ENCODE measurements around the gene RAB30.
A peak's percentile ranks its signal among the peaks of the same experiment; 100 is the strongest.
"Not testable (repeated sequence)": the region's sequence is repeated elsewhere in the genome, so short reads cannot be mapped to it uniquely, and the experiment has no call there.

Gene RAB30

DNA sequence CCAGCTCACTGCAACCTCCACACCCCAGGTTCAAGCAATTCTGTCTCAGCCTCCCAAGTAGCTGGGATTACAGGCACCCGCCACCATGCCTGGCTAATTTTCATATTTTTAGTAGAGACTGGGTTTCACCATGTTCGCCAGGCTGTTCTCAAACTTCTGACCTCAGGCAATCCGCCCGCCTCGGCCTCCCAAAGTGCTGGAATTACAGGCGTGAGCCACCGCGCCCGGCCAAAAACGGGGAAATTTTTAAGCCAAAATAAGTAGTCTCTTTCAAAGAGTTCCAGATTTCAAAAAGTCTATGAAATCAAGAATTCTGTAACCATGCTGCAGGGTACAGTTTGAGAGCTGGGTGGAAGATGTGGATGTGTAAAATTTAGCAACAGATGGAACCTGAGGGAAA lies 62.6 kb downstream of the RAB30 start:
- H3K4me1 ChIP-seq (ENCODE audit: control insufficient read depth, insufficient read depth, low read length), result peaks cover 20% of the 10 kb centered on the region
- H3K9ac ChIP-seq (ENCODE audit: low read length in 2 of 2); H3K4me3 ChIP-seq (ENCODE audit: low read length in 2 of 2); H3K27ac ChIP-seq (ENCODE audit: low read length); H3K27me3 ChIP-seq (ENCODE audit: control insufficient read depth in 1 of 2, insufficient read depth in 2 of 2, low read length in 2 of 2); H3K36me3 ChIP-seq (ENCODE audit: control insufficient read depth in 2 of 2, insufficient read depth in 2 of 2, low read length in 2 of 2); H3K9me3 ChIP-seq (ENCODE audit: control insufficient read depth in 2 of 2, low read length in 2 of 2): not testable (repeated sequence)

DNA sequence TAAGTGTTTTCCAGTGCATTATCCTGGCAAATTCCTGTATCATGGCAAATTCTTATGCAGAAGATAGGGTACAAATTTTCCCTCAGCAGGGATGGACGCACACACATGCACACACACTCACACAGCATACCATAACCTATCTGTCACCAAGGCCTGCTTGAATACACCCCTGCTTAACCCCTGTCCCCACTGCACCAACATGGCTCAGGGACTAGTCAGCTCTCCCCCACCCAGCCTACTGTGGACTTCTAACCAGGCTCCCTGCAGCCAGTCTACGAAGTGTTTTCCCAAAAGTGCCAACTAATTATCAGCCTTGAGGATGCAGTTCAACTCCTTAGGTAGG lies 63.1 kb downstream of the RAB30 start:
- Histone ChIP-seq H3K27me3 (ENCODE audit: control insufficient read depth in 1 of 2, insufficient read depth in 2 of 2, low read length in 2 of 2) (no peaks in the 10 kb centered on the region), H3K9ac (ENCODE audit: low read length in 2 of 2) (no peak overlapping the region), H3K9me3 (ENCODE audit: control insufficient read depth in 2 of 2, low read length in 2 of 2) (no peaks in the 10 kb centered on the region), H3K4me3 (ENCODE audit: low read length in 2 of 2) (no peak overlapping the region), H3K4me1 (ENCODE audit: control insufficient read depth, insufficient read depth, low read length) (peaks cover 20% of the 10 kb centered on the region), H3K27ac (ENCODE audit: low read length) (no peak overlapping the region), H3K36me3 (ENCODE audit: control insufficient read depth in 2 of 2, insufficient read depth in 2 of 2, low read length in 2 of 2) (no peaks in the 10 kb centered on the region)

DNA sequence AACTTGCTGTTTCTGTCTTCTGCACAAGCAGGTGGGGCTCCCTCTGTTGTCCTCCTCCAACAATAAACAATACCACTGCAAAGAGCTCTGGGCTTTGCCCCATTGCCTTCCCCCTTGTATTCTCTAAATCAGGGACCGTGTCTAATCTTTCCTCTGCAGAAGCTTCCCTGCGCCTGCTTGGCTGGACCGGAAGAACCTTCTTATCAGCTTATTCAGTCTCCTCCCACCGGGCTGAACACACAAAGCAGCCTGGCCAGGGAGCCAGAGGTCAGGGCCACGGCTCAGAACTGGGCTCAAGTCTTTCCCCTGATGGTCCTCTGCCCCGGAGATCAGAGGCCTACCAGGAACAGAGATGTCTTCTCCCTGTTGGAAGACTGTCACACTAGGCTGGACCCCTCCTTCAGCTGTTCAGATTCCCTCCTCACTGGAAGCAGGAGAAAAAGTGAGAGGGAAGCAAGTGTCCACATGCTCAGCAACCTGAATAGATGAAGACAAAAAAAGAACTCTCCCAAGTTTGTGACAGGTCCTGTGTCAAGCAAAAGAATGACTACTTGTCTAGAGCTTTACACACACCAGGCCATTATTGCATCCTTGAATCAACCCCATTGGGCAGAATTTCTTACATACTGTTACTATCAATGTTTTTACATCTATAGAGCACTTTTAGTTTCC lies 63.7 kb downstream of the RAB30 start:
- Histone ChIP-seq H3K27ac (ENCODE audit: low read length) (no peak overlapping the region), H3K9me3 (ENCODE audit: control insufficient read depth in 2 of 2, low read length in 2 of 2) (no peaks in the 10 kb centered on the region), H3K4me3 (ENCODE audit: low read length in 2 of 2) (peak overlapping the region in 1 of 2 donors; percentile 22), H3K4me1 (ENCODE audit: control insufficient read depth, insufficient read depth, low read length) (peaks cover 20% of the 10 kb centered on the region), H3K9ac (ENCODE audit: low read length in 2 of 2) (no peak overlapping the region), H3K36me3 (ENCODE audit: control insufficient read depth in 2 of 2, insufficient read depth in 2 of 2, low read length in 2 of 2) (no peaks in the 10 kb centered on the region), H3K27me3 (ENCODE audit: control insufficient read depth in 1 of 2, insufficient read depth in 2 of 2, low read length in 2 of 2) (no peaks in the 10 kb centered on the region)

DNA sequence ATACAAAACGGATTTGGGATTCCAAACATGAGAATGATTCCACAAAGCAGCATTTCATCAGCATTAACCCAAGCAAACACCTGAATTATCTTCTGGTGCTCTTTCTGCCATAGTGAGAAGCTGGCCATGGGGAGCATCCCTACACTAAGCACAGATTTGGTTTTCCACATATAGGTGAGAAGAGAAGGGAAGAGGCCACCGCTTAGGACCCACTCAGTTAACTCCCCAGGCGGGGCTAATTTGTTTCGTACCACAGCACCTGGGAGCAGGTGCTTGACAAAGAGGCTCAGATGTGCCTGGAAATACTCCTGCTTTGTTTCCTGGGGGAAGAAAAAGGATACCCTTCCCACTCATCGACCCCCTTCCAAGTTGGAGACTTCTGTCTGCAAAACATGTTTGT lies 64.2 kb downstream of the RAB30 start:
- Histone ChIP-seq H3K4me1 (ENCODE audit: control insufficient read depth, insufficient read depth, low read length) (peaks cover 20% of the 10 kb centered on the region), H3K36me3 (ENCODE audit: control insufficient read depth in 2 of 2, insufficient read depth in 2 of 2, low read length in 2 of 2) (no peaks in the 10 kb centered on the region), H3K9ac (ENCODE audit: low read length in 2 of 2) (no peak overlapping the region), H3K4me3 (ENCODE audit: low read length in 2 of 2) (no peak overlapping the region), H3K9me3 (ENCODE audit: control insufficient read depth in 2 of 2, low read length in 2 of 2) (no peaks in the 10 kb centered on the region), H3K27ac (ENCODE audit: low read length) (no peak overlapping the region), H3K27me3 (ENCODE audit: control insufficient read depth in 1 of 2, insufficient read depth in 2 of 2, low read length in 2 of 2) (no peaks in the 10 kb centered on the region)

DNA sequence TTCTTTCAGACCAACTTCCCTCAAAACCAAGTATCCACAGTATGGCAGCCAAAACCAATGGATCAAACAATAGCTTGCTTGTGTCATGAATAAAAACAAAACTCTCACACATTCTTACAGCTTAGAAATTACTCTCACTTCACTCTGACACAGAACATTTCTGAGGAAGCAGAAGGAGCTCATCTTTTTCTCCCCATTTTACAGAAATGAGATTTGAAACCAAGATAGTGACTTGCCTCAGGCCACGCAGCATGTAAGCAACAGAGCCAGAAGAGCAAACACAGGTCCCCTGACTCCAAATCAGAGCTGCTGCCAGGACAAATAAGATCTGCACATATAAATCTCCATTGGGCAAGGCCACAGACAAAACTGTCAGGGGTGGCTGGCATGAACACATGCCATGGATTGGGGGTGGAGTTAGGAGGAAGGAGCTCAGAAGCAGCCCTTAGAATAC lies 64.8 kb downstream of the RAB30 start:
- no peaks in the 10 kb centered on the region for H3K36me3 ChIP-seq (ENCODE audit: control insufficient read depth in 2 of 2, insufficient read depth in 2 of 2, low read length in 2 of 2)
- H3K27ac ChIP-seq (ENCODE audit: low read length), result no peak overlapping the region
- no peaks in the 10 kb centered on the region for H3K27me3 ChIP-seq (ENCODE audit: control insufficient read depth in 1 of 2, insufficient read depth in 2 of 2, low read length in 2 of 2)
- H3K4me3 ChIP-seq (ENCODE audit: low read length in 2 of 2), result no peak overlapping the region
- H3K9ac ChIP-seq (ENCODE audit: low read length in 2 of 2), result no peak overlapping the region
- peaks cover 16% of the 10 kb centered on the region for H3K4me1 ChIP-seq (ENCODE audit: control insufficient read depth, insufficient read depth, low read length)
- H3K9me3 ChIP-seq (ENCODE audit: control insufficient read depth in 2 of 2, low read length in 2 of 2), result no peaks in the 10 kb centered on the region

DNA sequence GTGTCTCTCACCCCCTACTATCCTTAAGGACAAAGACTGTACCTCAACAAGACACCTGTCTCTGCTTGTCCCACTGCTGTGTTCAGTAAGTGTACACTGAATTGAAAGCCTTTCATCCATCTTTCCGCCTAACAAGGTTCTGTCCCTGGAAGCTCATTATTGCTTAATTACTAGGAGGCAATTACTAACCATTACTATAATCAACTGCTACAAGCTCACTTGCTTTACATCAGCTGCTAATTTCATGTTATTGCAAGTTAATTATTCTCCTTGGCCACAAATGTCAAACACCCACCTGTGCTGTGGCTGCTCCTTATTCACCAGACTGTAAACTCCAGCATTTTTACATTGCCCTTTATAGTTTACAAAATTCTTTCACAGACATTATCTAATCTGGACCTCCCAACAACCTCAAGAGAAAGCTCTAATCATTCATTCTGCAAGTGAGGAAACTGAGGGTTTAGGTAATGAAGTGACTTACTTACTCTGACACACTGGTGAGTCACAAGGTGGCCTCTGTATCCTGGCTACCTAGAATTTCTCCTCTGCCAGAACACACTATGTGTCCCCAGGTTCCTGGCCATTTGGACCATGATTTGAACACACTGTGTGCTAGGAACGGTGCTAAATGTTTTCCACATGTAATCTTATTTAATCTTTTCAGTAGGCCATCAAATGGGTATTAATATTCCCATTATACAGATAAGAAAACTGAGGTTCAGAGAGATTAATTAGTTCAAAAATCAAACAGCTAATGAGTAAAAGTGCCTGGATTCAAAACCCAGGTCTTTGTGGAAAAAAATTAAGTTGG lies 66.7 kb downstream of the RAB30 start:
- peaks cover 12% of the 10 kb centered on the region for H3K4me1 ChIP-seq (ENCODE audit: control insufficient read depth, insufficient read depth, low read length)
- no peaks in the 10 kb centered on the region for H3K9me3 ChIP-seq (ENCODE audit: control insufficient read depth in 2 of 2, low read length in 2 of 2)
- no peak overlapping the region for H3K27ac ChIP-seq (ENCODE audit: low read length)
- no peaks in the 10 kb centered on the region for H3K36me3 ChIP-seq (ENCODE audit: control insufficient read depth in 2 of 2, insufficient read depth in 2 of 2, low read length in 2 of 2)
- no peaks in the 10 kb centered on the region for H3K27me3 ChIP-seq (ENCODE audit: control insufficient read depth in 1 of 2, insufficient read depth in 2 of 2, low read length in 2 of 2)
- no peak overlapping the region for H3K9ac ChIP-seq (ENCODE audit: low read length in 2 of 2)
- no peak overlapping the region for H3K4me3 ChIP-seq (ENCODE audit: low read length in 2 of 2)

DNA sequence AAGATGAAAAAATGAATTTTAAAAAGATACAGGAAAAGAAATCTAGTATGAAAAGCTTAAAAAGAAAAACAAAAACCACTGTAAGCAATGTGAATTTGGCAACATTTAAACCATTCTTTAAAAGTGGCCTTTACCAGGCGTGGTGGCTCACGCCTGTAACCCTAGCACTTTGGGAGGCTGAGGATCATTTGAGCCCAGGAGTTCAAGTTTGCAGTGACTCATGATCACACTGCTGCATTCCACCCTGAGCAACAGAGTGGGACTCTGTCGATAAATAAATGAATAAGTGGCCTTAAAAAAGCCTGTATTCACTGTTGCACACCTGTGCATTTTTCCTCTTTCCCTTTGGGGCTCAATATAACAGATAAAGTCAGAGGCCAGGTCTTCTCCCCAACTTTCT lies 69.2 kb downstream of the RAB30 start:
- Histone ChIP-seq H3K4me3 (ENCODE audit: low read length in 2 of 2) (no peak overlapping the region), H3K27me3 (ENCODE audit: control insufficient read depth in 1 of 2, insufficient read depth in 2 of 2, low read length in 2 of 2) (no peaks in the 10 kb centered on the region), H3K4me1 (ENCODE audit: control insufficient read depth, insufficient read depth, low read length) (peaks cover 4% of the 10 kb centered on the region), H3K9me3 (ENCODE audit: control insufficient read depth in 2 of 2, low read length in 2 of 2) (no peaks in the 10 kb centered on the region), H3K9ac (ENCODE audit: low read length in 2 of 2) (no peak overlapping the region), H3K27ac (ENCODE audit: low read length) (no peak overlapping the region), H3K36me3 (ENCODE audit: control insufficient read depth in 2 of 2, insufficient read depth in 2 of 2, low read length in 2 of 2) (no peaks in the 10 kb centered on the region)

DNA sequence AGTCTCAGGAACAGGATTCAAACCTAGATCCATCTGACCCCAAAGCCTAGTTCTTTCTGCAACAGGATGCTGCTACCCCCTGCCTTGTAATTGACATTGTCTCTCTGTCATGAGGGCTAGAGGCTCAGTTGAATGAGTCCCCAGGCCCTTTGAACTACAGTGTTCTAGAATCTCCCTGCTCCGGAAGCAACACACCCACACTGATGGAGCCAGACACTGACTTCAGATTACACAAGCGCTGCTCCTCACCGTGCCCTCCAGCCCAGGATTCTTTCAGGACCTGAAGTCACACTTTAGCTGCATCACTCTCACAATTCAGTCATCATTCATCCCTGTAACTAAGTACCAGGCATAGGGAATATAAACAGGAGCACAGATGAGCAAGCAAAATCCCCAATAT lies 69.6 kb downstream of the RAB30 start:
- Histone ChIP-seq H3K9me3 (ENCODE audit: control insufficient read depth in 2 of 2, low read length in 2 of 2) (no peaks in the 10 kb centered on the region), H3K4me1 (ENCODE audit: control insufficient read depth, insufficient read depth, low read length) (peaks cover 4% of the 10 kb centered on the region), H3K9ac (ENCODE audit: low read length in 2 of 2) (no peak overlapping the region), H3K27ac (ENCODE audit: low read length) (no peak overlapping the region), H3K36me3 (ENCODE audit: control insufficient read depth in 2 of 2, insufficient read depth in 2 of 2, low read length in 2 of 2) (no peaks in the 10 kb centered on the region), H3K27me3 (ENCODE audit: control insufficient read depth in 1 of 2, insufficient read depth in 2 of 2, low read length in 2 of 2) (no peaks in the 10 kb centered on the region), H3K4me3 (ENCODE audit: low read length in 2 of 2) (no peak overlapping the region)

DNA sequence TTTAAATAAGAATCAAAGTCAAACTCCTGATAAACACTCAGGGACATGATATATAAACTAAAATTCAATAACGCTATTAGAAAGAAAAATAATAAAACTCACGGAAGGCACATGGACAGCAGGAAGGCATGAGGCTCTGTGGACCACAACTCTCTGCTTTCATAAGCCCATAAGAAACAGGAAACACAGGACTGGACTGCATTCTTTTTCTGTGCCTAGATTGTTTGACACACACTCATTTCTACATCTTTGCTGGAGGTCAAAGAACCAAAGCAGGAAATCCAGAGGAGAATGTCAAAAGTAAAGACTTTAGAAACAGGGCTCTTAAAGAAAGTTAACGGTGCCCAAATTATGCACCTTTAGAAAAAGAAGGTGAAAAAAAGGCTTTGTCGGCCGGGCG lies 71.3 kb downstream of the RAB30 start:
- no peaks in the 10 kb centered on the region for H3K27me3 ChIP-seq (ENCODE audit: control insufficient read depth in 1 of 2, insufficient read depth in 2 of 2, low read length in 2 of 2)
- peaks cover 5% of the 10 kb centered on the region for H3K4me1 ChIP-seq (ENCODE audit: control insufficient read depth, insufficient read depth, low read length)
- no peak overlapping the region for H3K27ac ChIP-seq (ENCODE audit: low read length)

DNA sequence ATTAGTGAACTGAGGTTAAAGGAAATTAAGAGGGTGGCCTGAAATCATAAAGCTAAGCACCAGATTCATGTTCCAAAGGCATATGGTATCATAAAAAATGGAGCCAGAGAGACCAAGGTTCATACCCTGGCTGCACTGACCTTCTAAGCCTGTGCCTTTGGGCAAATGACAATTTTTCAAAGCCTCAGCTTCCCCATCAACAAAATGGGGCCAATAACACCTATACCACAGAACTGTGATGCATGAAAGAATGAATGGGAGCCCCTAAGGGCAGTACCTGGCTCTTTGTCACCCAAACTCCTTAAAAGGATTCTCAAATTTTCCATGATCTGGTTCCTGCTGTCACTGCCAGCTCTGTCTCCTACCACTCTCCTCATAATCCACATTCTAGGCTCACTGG lies 72.5 kb downstream of the RAB30 start:
- peaks cover 5% of the 10 kb centered on the region for H3K4me1 ChIP-seq (ENCODE audit: control insufficient read depth, insufficient read depth, low read length)
- no peaks in the 10 kb centered on the region for H3K27me3 ChIP-seq (ENCODE audit: control insufficient read depth in 1 of 2, insufficient read depth in 2 of 2, low read length in 2 of 2)
- no peaks in the 10 kb centered on the region for H3K36me3 ChIP-seq (ENCODE audit: control insufficient read depth in 2 of 2, insufficient read depth in 2 of 2, low read length in 2 of 2)
- no peak overlapping the region for H3K27ac ChIP-seq (ENCODE audit: low read length)
- H3K4me3 ChIP-seq (ENCODE audit: low read length in 2 of 2), result no peak overlapping the region
- H3K9me3 ChIP-seq (ENCODE audit: control insufficient read depth in 2 of 2, low read length in 2 of 2), result no peaks in the 10 kb centered on the region
- H3K9ac ChIP-seq (ENCODE audit: low read length in 2 of 2), result no peak overlapping the region

More for the DNA sequence above, 71.3 kb downstream of the RAB30 start:
- no peaks in the 10 kb centered on the region for H3K9me3 ChIP-seq (ENCODE audit: control insufficient read depth in 2 of 2, low read length in 2 of 2)
- H3K9ac ChIP-seq (ENCODE audit: low read length in 2 of 2), result no peak overlapping the region
- H3K36me3 ChIP-seq (ENCODE audit: control insufficient read depth in 2 of 2, insufficient read depth in 2 of 2, low read length in 2 of 2), result no peaks in the 10 kb centered on the region
- H3K4me3 ChIP-seq (ENCODE audit: low read length in 2 of 2), result no peak overlapping the region

DNA sequence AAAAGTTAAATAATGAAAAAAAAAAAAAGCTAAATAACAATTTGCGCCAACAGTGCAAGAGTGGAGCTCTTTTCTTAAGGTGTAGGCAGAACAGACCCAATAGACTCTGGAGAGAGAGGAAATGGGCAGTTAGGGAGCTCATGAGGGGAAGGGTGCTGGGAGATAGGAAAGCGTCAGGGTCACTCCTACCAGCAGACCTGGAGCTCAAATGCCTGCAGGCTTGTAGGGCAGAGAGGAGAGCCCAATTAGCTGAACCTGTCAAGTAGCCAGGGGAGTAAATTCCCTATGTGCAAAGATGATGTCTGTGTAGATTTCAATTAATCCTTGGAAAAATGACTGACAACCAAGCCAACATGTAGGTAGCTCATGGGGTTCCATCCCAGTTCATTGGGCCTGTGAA lies 73.0 kb downstream of the RAB30 start:
- Histone ChIP-seq H3K9me3 (ENCODE audit: control insufficient read depth in 2 of 2, low read length in 2 of 2) (no peaks in the 10 kb centered on the region), H3K27me3 (ENCODE audit: control insufficient read depth in 1 of 2, insufficient read depth in 2 of 2, low read length in 2 of 2) (no peaks in the 10 kb centered on the region), H3K4me3 (ENCODE audit: low read length in 2 of 2) (no peak overlapping the region), H3K36me3 (ENCODE audit: control insufficient read depth in 2 of 2, insufficient read depth in 2 of 2, low read length in 2 of 2) (no peaks in the 10 kb centered on the region), H3K9ac (ENCODE audit: low read length in 2 of 2) (no peak overlapping the region), H3K4me1 (ENCODE audit: control insufficient read depth, insufficient read depth, low read length) (peaks cover 5% of the 10 kb centered on the region), H3K27ac (ENCODE audit: low read length) (no peak overlapping the region)
